Measurements from ENCODE around the gene C1orf52.

DNA sequence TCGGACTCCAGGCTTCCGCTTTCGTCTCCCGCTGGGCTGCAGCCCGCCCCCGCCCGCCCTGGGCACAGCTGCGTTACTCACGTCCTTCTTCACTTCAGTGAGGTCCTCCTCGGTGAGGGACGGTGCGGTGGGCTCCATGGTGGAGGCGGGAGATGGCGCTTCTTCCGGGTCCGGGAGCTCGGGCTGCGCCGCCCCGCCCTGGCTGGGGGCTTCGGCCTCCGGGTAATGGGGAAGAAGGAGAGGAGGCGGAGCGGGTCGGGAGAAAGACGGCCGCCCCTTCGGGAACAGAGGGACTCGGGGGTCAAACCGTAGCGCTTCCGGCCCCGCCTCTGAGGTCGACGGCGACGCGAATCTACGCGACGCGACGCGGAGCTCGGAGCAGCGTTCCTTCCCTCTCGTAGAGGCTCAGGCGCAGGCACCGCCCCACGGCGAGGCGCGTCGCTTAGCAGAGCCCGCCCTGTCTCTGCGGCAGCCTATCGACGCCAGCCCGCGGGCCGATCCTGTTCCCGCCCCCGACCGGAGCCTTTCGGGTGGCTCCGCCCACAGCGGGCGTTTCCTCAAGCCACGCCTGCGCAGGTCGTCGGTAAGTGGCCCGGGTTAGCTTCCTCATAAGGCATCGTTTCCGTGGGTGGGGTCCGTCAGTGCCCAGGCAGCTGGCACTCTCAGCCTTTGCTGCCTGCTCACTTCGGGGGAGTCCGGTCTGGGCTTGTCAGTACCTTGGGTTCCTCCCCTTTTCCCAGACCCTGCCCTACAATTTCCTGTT is 16.9 kb upstream of the C1orf52 start, which contains the start of gene BCL10:
- no peak for TF ChIP-seq ZFX (IDR thresholded peaks at IDR 0.05)
- TF ChIP-seq, protein P1, sequence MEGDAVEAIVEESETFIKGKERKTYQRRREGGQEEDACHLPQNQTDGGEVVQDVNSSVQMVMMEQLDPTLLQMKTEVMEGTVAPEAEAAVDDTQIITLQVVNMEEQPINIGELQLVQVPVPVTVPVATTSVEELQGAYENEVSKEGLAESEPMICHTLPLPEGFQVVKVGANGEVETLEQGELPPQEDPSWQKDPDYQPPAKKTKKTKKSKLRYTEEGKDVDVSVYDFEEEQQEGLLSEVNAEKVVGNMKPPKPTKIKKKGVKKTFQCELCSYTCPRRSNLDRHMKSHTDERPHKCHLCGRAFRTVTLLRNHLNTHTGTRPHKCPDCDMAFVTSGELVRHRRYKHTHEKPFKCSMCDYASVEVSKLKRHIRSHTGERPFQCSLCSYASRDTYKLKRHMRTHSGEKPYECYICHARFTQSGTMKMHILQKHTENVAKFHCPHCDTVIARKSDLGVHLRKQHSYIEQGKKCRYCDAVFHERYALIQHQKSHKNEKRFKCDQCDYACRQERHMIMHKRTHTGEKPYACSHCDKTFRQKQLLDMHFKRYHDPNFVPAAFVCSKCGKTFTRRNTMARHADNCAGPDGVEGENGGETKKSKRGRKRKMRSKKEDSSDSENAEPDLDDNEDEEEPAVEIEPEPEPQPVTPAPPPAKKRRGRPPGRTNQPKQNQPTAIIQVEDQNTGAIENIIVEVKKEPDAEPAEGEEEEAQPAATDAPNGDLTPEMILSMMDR (conservative IDR thresholded peaks at IDR 0.05): no peak

Data from C4-2B (cell line).